GM23338 (cell line): ENCODE data around the gene NAT14. TPM values are rescaled to one million over a fixed set of nuclear protein-coding genes. Genes with fewer than 3 reads are reported as not detected.

Experiments
- ATAC-seq: fragments of 200-7000 bp; cut with Tn5 transposase; 3 replicates; pipeline ENCODE4 v1.9.1; 2020
- DNase-seq: peaks from one replicate; pipeline ENCODE4 v3.0.0-alpha.2; 2015; ENCODE audit warnings: low spot score
- H2AFZ ChIP-seq: fragments of 200-600 bp; sonication (generic); 2 replicates; pipeline ENCODE4 v1.8.0; 2016; ENCODE audit warnings: antibody characterized with exemption, mild to moderate bottlenecking, moderate library complexity
- H3F3A ChIP-seq: fragments of 200-600 bp; sonication (generic); replicated peaks from 2 replicates; pipeline ENCODE4 v1.8.0; 2017; ENCODE audit warnings: antibody characterized with exemption, mixed run types, low read depth
- H3K27ac ChIP-seq: fragments of 200-600 bp; sonication (generic); 2 replicates; pipeline ENCODE4 v1.6.1; 2016; ENCODE audit warnings: low read depth
- H3K27me3 ChIP-seq: fragments of 200-600 bp; sonication (generic); 2 replicates; pipeline ENCODE4 v1.8.0; 2016; ENCODE audit warnings: mild to moderate bottlenecking, mixed run types, moderate library complexity; ENCODE audit not compliant: insufficient read depth
- H3K36me3 ChIP-seq: fragments of 200-600 bp; sonication (generic); 2 replicates; pipeline ENCODE4 v1.8.0; 2016; ENCODE audit warnings: mild to moderate bottlenecking; ENCODE audit not compliant: insufficient read depth
- H3K4me1 ChIP-seq: fragments of 200-600 bp; sonication (generic); 2 replicates; pipeline ENCODE4 v1.8.0; 2016; ENCODE audit warnings: mild to moderate bottlenecking, moderate library complexity; ENCODE audit not compliant: insufficient read depth
- H3K4me2 ChIP-seq: fragments of 200-600 bp; sonication (generic); 2 replicates; pipeline ENCODE4 v1.7.1; 2017; ENCODE audit warnings: mixed run types
- H3K4me3 ChIP-seq: fragments of 200-600 bp; sonication (generic); 2 replicates; pipeline ENCODE4 v1.6.1; 2016; ENCODE audit warnings: mixed run types
- H3K79me2 ChIP-seq: fragments of 200-600 bp; sonication (generic); replicated peaks from 2 replicates; pipeline ENCODE4 v1.8.0; 2017; ENCODE audit warnings: mild to moderate bottlenecking; ENCODE audit not compliant: insufficient read depth
- H3K9me2 ChIP-seq: fragments of 200-600 bp; sonication (generic); 2 replicates; pipeline ENCODE4 v1.8.0; 2017; ENCODE audit not compliant: insufficient read depth
- H4K20me1 ChIP-seq: fragments of 200-600 bp; sonication (generic); replicated peaks from 2 replicates; pipeline ENCODE4 v1.8.0; 2017; ENCODE audit warnings: mild to moderate bottlenecking; ENCODE audit not compliant: insufficient read depth
- H3K27ac Mint-ChIP-seq: 2 replicates; pipeline ENCODE4 v1.8.0; 2020; ENCODE audit warnings: inconsistent platforms, mild to moderate bottlenecking, moderate library complexity, mixed read lengths
- H3K27me3 Mint-ChIP-seq: 3 replicates; pipeline ENCODE4 v1.8.0; 2022; ENCODE audit warnings: low read depth, mild to moderate bottlenecking, moderate library complexity, mixed read lengths, inconsistent platforms; ENCODE audit not compliant: insufficient read depth, poor library complexity
- H3K36me3 Mint-ChIP-seq: 3 replicates; pipeline ENCODE4 v1.8.0; 2021; ENCODE audit warnings: low read depth, mild to moderate bottlenecking, inconsistent platforms, moderate library complexity, mixed read lengths
- H3K4me1 Mint-ChIP-seq: 3 replicates; pipeline ENCODE4 v1.8.0; 2020; ENCODE audit warnings: mild to moderate bottlenecking, inconsistent platforms, mixed read lengths
- H3K4me3 Mint-ChIP-seq: 3 replicates; pipeline ENCODE4 v1.8.0; 2021; ENCODE audit warnings: moderate library complexity, mild to moderate bottlenecking, inconsistent platforms, mixed read lengths
- H3K9me3 Mint-ChIP-seq: 3 replicates; pipeline ENCODE4 v1.8.0; 2020; ENCODE audit warnings: moderate library complexity, mild to moderate bottlenecking, inconsistent platforms, mixed read lengths
- EZH2 ChIP-seq: fragments of 200-600 bp; sonication (generic); IDR thresholded peaks from one replicate; pipeline ENCODE4 v1.8.0; 2017; ENCODE audit warnings: antibody characterized with exemption, mild to moderate bottlenecking, low read depth; ENCODE audit not compliant: unreplicated experiment
- EZH2phosphoT487 ChIP-seq: fragments of 200-600 bp; sonication (generic); IDR thresholded peaks from one replicate; pipeline ENCODE4 v1.8.1; 2018; ENCODE audit warnings: antibody characterized with exemption; ENCODE audit not compliant: unreplicated experiment
- JUNB ChIP-seq: IDR thresholded peaks from one replicate; pipeline ENCODE4 v1.6.1; 2016; ENCODE audit warnings: antibody characterized with exemption; ENCODE audit not compliant: unreplicated experiment
- REST ChIP-seq: IDR thresholded peaks from one replicate; pipeline ENCODE4 v1.6.1; 2018; ENCODE audit warnings: antibody characterized with exemption; ENCODE audit not compliant: unreplicated experiment
- ZNF462 ChIP-seq: fragments of 250-450 bp; sonication (Bioruptor Pico); IDR thresholded peaks from 2 replicates; pipeline ENCODE4 v1.5.0; 2020; ENCODE audit warnings: mild to moderate bottlenecking, moderate library complexity
- polyA plus RNA-seq: library from polyadenylated mRNA; unstranded; fragments of >200 nt; fragmentation: Nextera tagmentation; extraction: Ambion mirVana; gene quantifications from 2 replicates; pipeline ENCODE4 v1.2.1, GENCODE V29; 2016
- total RNA-seq: library from RNA; depleted of rRNA; stranded (reverse); fragments of >200 nt; shearing (Covaris generic); gene quantifications from 2 replicates; pipeline ENCODE4 v1.2.3, GENCODE V29; 2014
- TF ChIP-seq, protein P1 (sequence below), 2 experiments: fragments of 200-600 bp in 1 of 2; sonication (generic) in 1 of 2; conservative IDR thresholded peaks; 2 replicates each; pipeline versions ENCODE4 v1.5.1 to v1.6.1; 2016 to 2017; ENCODE audit warnings: antibody characterized with exemption in 2 of 2, low read depth in 2 of 2, mild to moderate bottlenecking in 2 of 2, moderate library complexity in 1 of 2

Gene NAT14
- total and polyA plus RNA-seq, 2 experiments from 2014 or later = 27.8 to 39.6 TPM

- Mint-ChIP-seq H3K27me3 (peaks cover 8% of the 10 kb centered on the region), H3K4me3 (no peak overlapping the region), H3K27ac (no peak overlapping the region), H3K4me1 (peaks cover 1% of the 10 kb centered on the region; the same call in 2 of the 3 replicates), H3K36me3 (no peaks in the 10 kb centered on the region), H3K9me3 (no peaks in the 10 kb centered on the region)
- Histone ChIP-seq H3K79me2 (no peaks in the 10 kb centered on the region), H3K9me2 (0 out of 2 replicates have a peak, but pooled peaks cover 5% of the 10 kb centered on the region), H3K27ac (no peak overlapping the region), H3F3A (no peaks in the 10 kb centered on the region), H2AFZ (no peak overlapping the region), H4K20me1 (no peaks in the 10 kb centered on the region), H3K4me1 (no peaks in the 10 kb centered on the region), H3K36me3 (no peaks in the 10 kb centered on the region), H3K27me3 (0 out of 2 replicates have a peak, but pooled peaks cover 2% of the 10 kb centered on the region), H3K4me3 (no peak overlapping the region), H3K4me2 (no peak overlapping the region)
- TF ChIP-seq REST (no peak), EZH2phosphoT487 (no peak), EZH2 (no peak)
- TF ChIP-seq, protein P1, sequence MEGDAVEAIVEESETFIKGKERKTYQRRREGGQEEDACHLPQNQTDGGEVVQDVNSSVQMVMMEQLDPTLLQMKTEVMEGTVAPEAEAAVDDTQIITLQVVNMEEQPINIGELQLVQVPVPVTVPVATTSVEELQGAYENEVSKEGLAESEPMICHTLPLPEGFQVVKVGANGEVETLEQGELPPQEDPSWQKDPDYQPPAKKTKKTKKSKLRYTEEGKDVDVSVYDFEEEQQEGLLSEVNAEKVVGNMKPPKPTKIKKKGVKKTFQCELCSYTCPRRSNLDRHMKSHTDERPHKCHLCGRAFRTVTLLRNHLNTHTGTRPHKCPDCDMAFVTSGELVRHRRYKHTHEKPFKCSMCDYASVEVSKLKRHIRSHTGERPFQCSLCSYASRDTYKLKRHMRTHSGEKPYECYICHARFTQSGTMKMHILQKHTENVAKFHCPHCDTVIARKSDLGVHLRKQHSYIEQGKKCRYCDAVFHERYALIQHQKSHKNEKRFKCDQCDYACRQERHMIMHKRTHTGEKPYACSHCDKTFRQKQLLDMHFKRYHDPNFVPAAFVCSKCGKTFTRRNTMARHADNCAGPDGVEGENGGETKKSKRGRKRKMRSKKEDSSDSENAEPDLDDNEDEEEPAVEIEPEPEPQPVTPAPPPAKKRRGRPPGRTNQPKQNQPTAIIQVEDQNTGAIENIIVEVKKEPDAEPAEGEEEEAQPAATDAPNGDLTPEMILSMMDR (conservative IDR thresholded peaks at IDR 0.05; ENCODE audit: low read depth in 2 of 2) = no peak
- DNase-seq (no peak), ATAC-seq (no peak)
These were observed 35.8 kb downstream of the NAT14 start for GRCh38 chr19:55520691-55521292.

DNA sequence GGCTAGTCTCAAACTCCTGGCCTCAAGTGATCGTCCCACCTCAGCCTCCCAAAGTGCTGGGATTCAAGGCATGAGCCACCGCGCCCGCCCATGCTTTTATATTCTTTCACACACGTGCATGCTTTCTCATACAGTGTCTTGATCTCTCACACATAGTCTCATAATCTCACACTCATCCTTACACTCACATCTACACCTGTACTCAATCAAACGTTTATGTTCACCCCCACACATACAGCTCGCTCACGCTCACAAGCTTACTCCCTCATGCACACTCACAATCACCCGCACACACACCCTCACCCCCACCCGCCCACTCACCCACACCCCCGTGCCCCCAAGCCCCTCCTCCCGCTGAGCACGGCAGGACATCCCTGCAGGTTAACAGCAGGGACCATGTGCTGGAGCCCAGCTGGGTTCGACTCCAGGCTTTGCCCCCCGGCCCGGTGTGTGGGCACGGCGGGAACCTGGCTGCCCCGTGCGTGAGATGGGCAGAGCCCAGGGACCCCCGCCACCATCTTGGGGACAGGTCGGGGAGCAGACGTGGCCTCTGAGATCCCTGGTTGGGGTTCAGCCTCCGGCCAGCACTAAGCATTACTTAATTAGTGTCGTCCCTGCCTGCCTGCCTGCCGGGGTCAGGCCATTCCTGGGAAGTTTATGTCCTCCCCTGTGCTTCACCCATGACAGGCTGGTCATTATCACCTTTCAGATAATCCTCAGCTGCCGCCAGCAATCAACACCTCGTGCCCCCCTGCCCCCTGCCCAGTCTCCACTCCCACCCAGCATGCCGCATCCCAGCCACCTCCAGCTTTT is 40.5 kb downstream of the NAT14 start:
- ATAC-seq (no peak), DNase-seq (no peak)
- H3K79me2 ChIP-seq = no peaks in the 10 kb centered on the region
- no peak overlapping the region for H3K4me3 Mint-ChIP-seq
- H3K4me1 Mint-ChIP-seq = peaks cover 3% of the 10 kb centered on the region
- H3K9me2 ChIP-seq = no peaks in the 10 kb centered on the region
- H3K27me3 ChIP-seq = no peaks in the 10 kb centered on the region
- no peak overlapping the region for H3K4me2 ChIP-seq
- H2AFZ ChIP-seq = no peak overlapping the region
- no peaks in the 10 kb centered on the region for H3K36me3 Mint-ChIP-seq
- H3K27me3 Mint-ChIP-seq = peaks cover 3% of the 10 kb centered on the region
- no peak overlapping the region for H3K4me3 ChIP-seq
- no peak overlapping the region for H3K27ac ChIP-seq
- peaks cover 16% of the 10 kb centered on the region for H3F3A ChIP-seq
- H3K36me3 ChIP-seq = no peaks in the 10 kb centered on the region
- H3K4me1 ChIP-seq = no peaks in the 10 kb centered on the region
- no peaks in the 10 kb centered on the region for H4K20me1 ChIP-seq
- H3K27ac Mint-ChIP-seq = no peak overlapping the region
- no peaks in the 10 kb centered on the region for H3K9me3 Mint-ChIP-seq
- TF ChIP-seq ZNF462 (CRISPR knock-in tag) (no peak), JUNB (no peak)
